Stomach (tissue), 9 donors: ENCODE results near the gene C4orf17. TPM values are rescaled to one million over a fixed set of nuclear protein-coding genes. Genes with fewer than 3 reads are reported as not detected.
A peak's percentile ranks its signal among the peaks of the same experiment; 100 is the strongest.

ENCODE experiments used
- DNase-seq, 2 donors: peaks; one replicate each; pipeline versions ENCODE4 v3.0.0 to v3.0.0-alpha.2; 2013 to 2019
- H3K27ac ChIP-seq, 5 donors: fragments of 200-600 bp in 4 of 5; sonication (generic) in 4 of 5; one replicate each; pipeline ENCODE4 v1.5.1; 2013 to 2019; ENCODE audit warnings: mild to moderate bottlenecking in 1 of 5, moderate library complexity in 1 of 5
- H3K27me3 ChIP-seq, 3 donors: fragments of 200-600 bp; sonication (generic); one replicate each; pipeline ENCODE4 v1.5.1; 2017 to 2019; ENCODE audit warnings: mixed run types in 1 of 3
- H3K36me3 ChIP-seq, 4 donors: fragments of 200-600 bp; sonication (generic); 1 replicate in 3 of 4; 2 replicates in 1 of 4; pipeline ENCODE4 v1.5.1; 2016 to 2019
- H3K4me1 ChIP-seq, 4 donors: fragments of 200-600 bp; sonication (generic); one replicate each; pipeline ENCODE4 v1.5.1; 2016 to 2019
- H3K4me3 ChIP-seq, 4 donors: fragments of 200-600 bp; sonication (generic) in 3 of 4; one replicate each; pipeline ENCODE4 v1.5.1; 2016 to 2019; ENCODE audit warnings: mild to moderate bottlenecking in 1 of 4
- H3K9me3 ChIP-seq, 4 donors: fragments of 200-600 bp; sonication (generic); one replicate each; pipeline ENCODE4 v1.5.1; 2016 to 2019
- EP300 ChIP-seq: sonication (generic); formaldehyde crosslinking; IDR thresholded peaks from one replicate; pipeline ENCODE4 v1.6.1; 2017; ENCODE audit warnings: antibody characterized with exemption
- POLR2A ChIP-seq, 4 donors: fragments of 450-650 bp; IDR thresholded peaks; one replicate each; pipeline ENCODE4 v1.6.1; 2016; ENCODE audit warnings: antibody characterized with exemption in 4 of 4, control low read depth in 2 of 4, mild to moderate bottlenecking in 1 of 4, moderate library complexity in 1 of 4
- POLR2AphosphoS5 ChIP-seq, 3 donors: sonication (generic); formaldehyde crosslinking; IDR thresholded peaks; one replicate each; pipeline ENCODE4 v1.6.1; 2016; ENCODE audit warnings: antibody characterized with exemption in 3 of 3
- WGBS, 5 donors: extraction: QIAGEN DNeasy Blood & Tissue Kit in 3 of 5; methylation state at CpG; one replicate each; pipeline versions ENCODE4 v1.1.5 to v1.1.7; 2013 to 2018; 5-methylcytosine and 5-hydroxymethylcytosine counted together
- intact Hi-C: fragments of 100-400 bp; cut with DNase I; formaldehyde crosslinking; loops from one replicate; pipeline ENCODE4 v1.15.1; 2023; ENCODE audit warnings: low total_unique reads
- polyA plus RNA-seq, 3 donors: library from polyadenylated mRNA; stranded (reverse); fragments of 200-250 nt; gene quantifications; one replicate each; pipeline ENCODE4 v1.2.3, GENCODE V29; 2013
- total RNA-seq, 5 donors: library from RNA; depleted of rRNA; stranded (reverse); fragments of >200 nt; gene quantifications; one replicate each; pipeline versions ENCODE4 v1.1.0 to v1.2.3, GENCODE V29; 2014 to 2016
- TF ChIP-seq, protein P1 (sequence below), 7 experiments: fragments of 450-650 bp in 4 of 7; fragments of 200-600 bp in 3 of 7; sonication (generic) in 3 of 7; IDR thresholded peaks; one replicate each; pipeline ENCODE4 v1.5.1; 2016 to 2019; ENCODE audit warnings: antibody characterized with exemption in 7 of 7, control low read depth in 2 of 7, mild to moderate bottlenecking in 1 of 7
- donor health status: healthy with polysubstance abuse.
- donor health status: Bipolar disorder and iron deficiency.
- donor health status: healthy.

C4orf17 gene
- total and polyA plus RNA-seq, 8 donors = not detected

DNA sequence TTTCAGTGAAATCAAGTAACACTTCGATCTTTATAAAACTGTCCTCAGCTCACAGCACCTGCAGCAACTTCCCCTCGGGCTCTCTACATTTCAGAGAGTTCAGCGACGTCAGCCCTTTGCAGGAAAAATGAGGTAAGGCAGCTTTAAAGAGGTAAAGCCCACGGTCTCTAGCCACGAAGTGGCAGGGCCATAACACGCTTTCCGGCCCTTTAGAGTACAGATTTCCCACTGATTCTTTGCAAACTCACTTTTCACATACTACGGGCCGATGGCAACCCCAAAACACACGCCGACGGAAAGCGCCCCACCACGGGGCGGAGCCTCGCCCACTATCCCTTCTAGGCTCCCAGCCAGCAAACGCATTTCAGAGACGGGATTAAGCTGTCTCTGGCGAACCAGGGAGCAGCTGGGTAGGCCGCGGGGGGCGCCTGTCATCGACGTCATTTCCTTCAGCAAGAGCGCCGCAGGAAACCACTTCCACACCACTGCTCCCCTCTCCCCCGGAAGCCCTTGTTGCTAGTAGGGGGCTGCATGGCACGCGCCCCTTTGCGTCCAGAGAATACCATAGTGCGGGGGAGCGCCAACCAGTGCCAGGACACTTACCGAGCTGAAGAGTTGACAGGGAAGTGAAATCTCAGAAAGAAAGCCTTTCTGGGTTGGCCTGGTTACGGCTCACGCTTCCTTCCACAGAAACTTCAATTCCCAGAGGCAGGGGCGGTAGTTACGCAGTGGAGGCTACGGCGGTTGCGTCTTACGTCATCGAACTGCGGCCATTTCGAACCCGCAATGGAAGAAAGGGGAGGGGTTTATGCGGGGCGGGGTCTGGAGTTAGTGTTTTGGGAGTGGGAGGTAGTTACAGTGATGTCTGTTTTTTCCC, 52.7 kb downstream of the C4orf17 start, which contains the start of gene TRMT10A:
TRMT10A (minus strand) TSS at position 730 of the 877 bp plus-strand sequence. CDS start 4,701 bp downstream, outside the sequence.
- intact Hi-C loops = loop anchor here (10.0 kb wide), 1 partner anchor 381 kb away; the partner anchor contains the start of gene DNAJB14
- Histone ChIP-seq H3K9me3 (no peaks in the 10 kb centered on the region), H3K27ac (peak within 1 kb of the TSS; percentile 94 to 98 (median 96)), H3K27me3 (peaks cover 0 to under 1% (median 0%) of the 10 kb centered on the region in 3 donors), H3K4me1 (peaks cover 3 to 12% (median 5%) of the 10 kb centered on the region in 4 donors), H3K36me3 (no peaks in the 10 kb centered on the region), H3K4me3 (peak within 1 kb of the TSS; percentile 47 to 70 (median 56))
- DNase-seq = peak; percentile 96 to 99
- 0 to 1% (median 1%) methylated on average over 38 to 48 of the region's 48 CpGs for WGBS, 5 donors
- TF ChIP-seq POLR2AphosphoS5 (IDR thresholded peaks at IDR 0.05) (peak; percentile 75 to 90 (median 86)), POLR2A (IDR thresholded peaks at IDR 0.05) (no peak), EP300 (no peak)
- TF ChIP-seq, protein P1, sequence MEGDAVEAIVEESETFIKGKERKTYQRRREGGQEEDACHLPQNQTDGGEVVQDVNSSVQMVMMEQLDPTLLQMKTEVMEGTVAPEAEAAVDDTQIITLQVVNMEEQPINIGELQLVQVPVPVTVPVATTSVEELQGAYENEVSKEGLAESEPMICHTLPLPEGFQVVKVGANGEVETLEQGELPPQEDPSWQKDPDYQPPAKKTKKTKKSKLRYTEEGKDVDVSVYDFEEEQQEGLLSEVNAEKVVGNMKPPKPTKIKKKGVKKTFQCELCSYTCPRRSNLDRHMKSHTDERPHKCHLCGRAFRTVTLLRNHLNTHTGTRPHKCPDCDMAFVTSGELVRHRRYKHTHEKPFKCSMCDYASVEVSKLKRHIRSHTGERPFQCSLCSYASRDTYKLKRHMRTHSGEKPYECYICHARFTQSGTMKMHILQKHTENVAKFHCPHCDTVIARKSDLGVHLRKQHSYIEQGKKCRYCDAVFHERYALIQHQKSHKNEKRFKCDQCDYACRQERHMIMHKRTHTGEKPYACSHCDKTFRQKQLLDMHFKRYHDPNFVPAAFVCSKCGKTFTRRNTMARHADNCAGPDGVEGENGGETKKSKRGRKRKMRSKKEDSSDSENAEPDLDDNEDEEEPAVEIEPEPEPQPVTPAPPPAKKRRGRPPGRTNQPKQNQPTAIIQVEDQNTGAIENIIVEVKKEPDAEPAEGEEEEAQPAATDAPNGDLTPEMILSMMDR (IDR thresholded peaks at IDR 0.05) = peak in 1 of 7 experiments; percentile 13

DNA sequence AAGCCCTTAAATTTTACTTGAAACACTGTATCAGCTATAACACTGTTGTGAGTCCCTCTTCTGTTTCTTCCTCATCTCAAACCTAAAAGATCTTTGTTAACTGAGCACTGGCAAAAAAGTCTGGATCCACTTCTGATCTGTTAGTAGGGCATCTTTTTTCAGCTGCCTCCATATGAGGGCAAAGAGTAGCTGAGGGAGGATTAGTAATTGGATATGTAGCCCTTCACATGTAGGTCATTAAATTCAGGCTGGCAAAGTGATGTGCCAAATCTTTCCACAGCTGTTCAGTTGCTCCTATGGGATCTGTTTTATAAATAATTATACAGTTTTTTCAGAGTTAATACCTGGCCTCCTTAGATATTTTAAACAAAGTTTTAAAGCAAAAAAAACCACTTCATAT, 54.1 kb downstream of the C4orf17 start:
- Histone ChIP-seq H3K4me3 (no peak overlapping the region), H3K27ac (peak overlapping the region in 1 of 5 donors; percentile 10), H3K36me3 (no peaks in the 10 kb centered on the region), H3K9me3 (no peaks in the 10 kb centered on the region), H3K4me1 (peaks cover 3 to 12% (median 5%) of the 10 kb centered on the region in 4 donors), H3K27me3 (peaks cover 0 to 4% (median 0%) of the 10 kb centered on the region in 3 donors)
- TF ChIP-seq POLR2A (IDR thresholded peaks at IDR 0.05) = no peak
- intact Hi-C loops = loop anchor here (10.0 kb wide), 1 partner anchor 380 kb away; the partner anchor contains the start of gene DNAJB14
- no peak for DNase-seq

DNA sequence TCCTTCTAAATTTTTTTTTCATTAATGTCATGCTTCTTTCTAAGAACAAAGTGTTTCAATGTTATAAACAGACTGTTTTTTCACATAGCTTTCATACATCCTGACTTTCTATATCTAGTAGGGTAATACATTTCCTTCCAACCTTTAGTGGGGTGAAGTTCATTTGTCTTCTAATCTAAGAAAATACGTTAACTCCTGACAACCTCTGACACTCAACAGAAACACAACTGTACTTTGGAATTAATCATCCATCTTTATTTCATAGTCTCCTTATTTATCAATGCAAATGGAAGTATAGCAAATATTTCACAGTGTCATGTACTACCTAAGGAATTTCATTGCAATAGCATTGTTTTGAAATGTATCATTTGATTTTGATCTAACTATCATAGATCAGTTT, 61.1 kb downstream of the C4orf17 start:
- Histone ChIP-seq H3K27ac (peak overlapping the region in 1 of 5 donors; percentile 31), H3K4me3 (no peak overlapping the region), H3K9me3 (no peaks in the 10 kb centered on the region), H3K36me3 (no peaks in the 10 kb centered on the region), H3K4me1 (peaks cover 0 to 3% (median 0%) of the 10 kb centered on the region in 4 donors), H3K27me3 (peaks cover 0 to 4% (median 0%) of the 10 kb centered on the region in 3 donors)
- no peak for TF ChIP-seq POLR2A (IDR thresholded peaks at IDR 0.05)
- no peak for TF ChIP-seq POLR2AphosphoS5 (IDR thresholded peaks at IDR 0.05)
- TF ChIP-seq EP300 = no peak
- TF ChIP-seq, protein P1 (IDR thresholded peaks at IDR 0.05) = no peak
- intact Hi-C loops = no loop called here
- DNase-seq = no peak
- 10 to 22% (median 20%) methylated on average over 1 of the region's 1 CpG for WGBS, 5 donors

DNA sequence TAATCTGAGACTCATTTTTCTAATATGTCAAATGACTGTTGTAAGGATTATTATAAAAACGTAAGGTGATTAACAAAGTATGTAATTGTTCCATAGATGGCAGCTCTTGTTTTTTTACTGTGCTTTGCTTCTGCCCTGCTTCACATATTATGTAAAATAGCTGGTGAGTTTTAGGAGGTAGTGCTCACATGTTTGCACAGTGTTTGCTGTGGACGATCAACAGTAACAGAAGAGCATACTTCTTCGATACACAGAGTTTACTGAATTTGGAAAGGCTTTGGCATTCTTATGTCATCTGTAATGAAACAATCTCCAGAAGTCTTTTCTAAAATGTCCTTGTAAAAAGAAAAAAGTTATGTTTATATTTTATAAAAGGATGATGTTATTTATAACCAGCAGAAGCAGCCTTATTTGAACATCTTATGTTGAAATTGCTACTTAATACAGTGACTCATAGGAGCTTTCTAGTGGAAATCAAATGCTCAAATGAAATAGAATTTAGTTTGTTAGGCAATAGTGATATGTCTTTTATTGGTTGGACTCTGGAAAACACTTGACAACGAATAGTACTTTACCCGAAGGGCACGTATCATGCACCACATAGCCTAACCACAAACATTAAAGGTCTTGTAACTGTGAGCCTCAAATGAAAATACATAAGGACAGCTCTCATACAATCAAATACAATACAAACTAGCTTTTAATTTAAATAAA, 61.9 kb downstream of the C4orf17 start:
- H3K27me3 ChIP-seq = peaks cover 0 to 4% (median 0%) of the 10 kb centered on the region in 3 donors
- TF ChIP-seq POLR2AphosphoS5 (IDR thresholded peaks at IDR 0.05) (no peak), POLR2A (IDR thresholded peaks at IDR 0.05) (no peak), EP300 (no peak)
- TF ChIP-seq, protein P1 (IDR thresholded peaks at IDR 0.05) = no peak
- intact Hi-C loops = no loop called here
- DNase-seq = no peak
- no peaks in the 10 kb centered on the region for H3K9me3 ChIP-seq
- H3K4me1 ChIP-seq = peaks cover 0 to 3% (median 0%) of the 10 kb centered on the region in 4 donors
- H3K4me3 ChIP-seq = no peak overlapping the region
- 52 to 59% (median 56%) methylated on average over 6 of the region's 6 CpGs for WGBS, 5 donors
- no peaks in the 10 kb centered on the region for H3K36me3 ChIP-seq
- peak overlapping the region in 4 of 5 donors; percentile 6 to 52 (median 20) for H3K27ac ChIP-seq
